Activated CD8-positive, alpha-beta T cell treated with anti-CD3 and anti-CD28 coated beads for 36 hours (primary cell): ENCODE measurements around the gene ASB3. TPM values are rescaled to one million over a fixed set of nuclear protein-coding genes. Genes with fewer than 3 reads are reported as not detected.
"Not testable (repeated sequence)": the region's sequence is repeated elsewhere in the genome, so short reads cannot be mapped to it uniquely, and the experiment has no call there.

Source experiments
- ATAC-seq: fragments of 200-7000 bp; cut with Tn5 transposase; one replicate; pipeline ENCODE4 v1.10.0; 2021; ENCODE audit warnings: mild to moderate bottlenecking, moderate library complexity
- CTCF ChIA-PET: fragments of 350-600 bp; sonication (Branson Sonifier 250); formaldehyde crosslinking; loops from one replicate; lab custom pipeline; 2021; ENCODE audit warnings: antibody characterized with exemption; lab: Charles Lee
- POLR2A ChIA-PET: fragments of 350-600 bp; sonication (Branson Sonifier 250); formaldehyde crosslinking; loops from one replicate; lab custom pipeline; 2021; ENCODE audit warnings: antibody characterized with exemption; lab: Charles Lee
- DNase-seq: peaks from one replicate; pipeline ENCODE4 v3.0.0-alpha.2; 2020
- H3K27ac Mint-ChIP-seq: one replicate; pipeline ENCODE4 v1.8.0; 2021; ENCODE audit warnings: mild to moderate bottlenecking, mixed read lengths
- H3K27me3 Mint-ChIP-seq: one replicate; pipeline ENCODE4 v1.8.0; 2021; ENCODE audit warnings: mixed read lengths
- H3K36me3 Mint-ChIP-seq: one replicate; pipeline ENCODE4 v1.8.0; 2021; ENCODE audit warnings: low read depth, mixed read lengths
- H3K4me1 Mint-ChIP-seq: one replicate; pipeline ENCODE4 v1.8.0; 2021; ENCODE audit warnings: low read depth, mixed read lengths
- H3K4me3 Mint-ChIP-seq: one replicate; pipeline ENCODE4 v1.8.0; 2021; ENCODE audit warnings: mild to moderate bottlenecking, moderate library complexity, mixed read lengths
- H3K9me3 Mint-ChIP-seq: one replicate; pipeline ENCODE4 v1.8.0; 2021; ENCODE audit warnings: mixed read lengths
- intact Hi-C: fragments of 100-400 bp; cut with micrococcal nuclease; formaldehyde crosslinking; loops from one replicate; pipeline ENCODE4 v1.10.0; 2022
- total RNA-seq, 2 experiments: library from RNA; stranded (reverse); gene quantifications; one replicate each; pipeline ENCODE4 v1.2.3, GENCODE V29; 2021
- TF ChIP-seq, protein P1 (sequence below): fragments of 200-600 bp; IDR thresholded peaks from one replicate; pipeline ENCODE4 v1.8.0; 2022; ENCODE audit warnings: antibody characterized with exemption, mild to moderate bottlenecking

ASB3 gene
- total RNA-seq, 2 experiments from 2014 or later = 22.9 to 25.3 TPM

- ChIA-PET CTCF (no interaction called here), POLR2A (no interaction called here)
- Mint-ChIP-seq H3K27me3 (no peaks in the 10 kb centered on the region), H3K4me3 (no peak overlapping the region), H3K9me3 (peaks cover 4% of the 10 kb centered on the region), H3K27ac (no peak overlapping the region), H3K4me1 (peaks cover 2% of the 10 kb centered on the region), H3K36me3 (peaks cover 27% of the 10 kb centered on the region)
- TF ChIP-seq, protein P1, sequence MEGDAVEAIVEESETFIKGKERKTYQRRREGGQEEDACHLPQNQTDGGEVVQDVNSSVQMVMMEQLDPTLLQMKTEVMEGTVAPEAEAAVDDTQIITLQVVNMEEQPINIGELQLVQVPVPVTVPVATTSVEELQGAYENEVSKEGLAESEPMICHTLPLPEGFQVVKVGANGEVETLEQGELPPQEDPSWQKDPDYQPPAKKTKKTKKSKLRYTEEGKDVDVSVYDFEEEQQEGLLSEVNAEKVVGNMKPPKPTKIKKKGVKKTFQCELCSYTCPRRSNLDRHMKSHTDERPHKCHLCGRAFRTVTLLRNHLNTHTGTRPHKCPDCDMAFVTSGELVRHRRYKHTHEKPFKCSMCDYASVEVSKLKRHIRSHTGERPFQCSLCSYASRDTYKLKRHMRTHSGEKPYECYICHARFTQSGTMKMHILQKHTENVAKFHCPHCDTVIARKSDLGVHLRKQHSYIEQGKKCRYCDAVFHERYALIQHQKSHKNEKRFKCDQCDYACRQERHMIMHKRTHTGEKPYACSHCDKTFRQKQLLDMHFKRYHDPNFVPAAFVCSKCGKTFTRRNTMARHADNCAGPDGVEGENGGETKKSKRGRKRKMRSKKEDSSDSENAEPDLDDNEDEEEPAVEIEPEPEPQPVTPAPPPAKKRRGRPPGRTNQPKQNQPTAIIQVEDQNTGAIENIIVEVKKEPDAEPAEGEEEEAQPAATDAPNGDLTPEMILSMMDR = no peak
- ATAC-seq = no peak
- no peak for DNase-seq
- intact Hi-C loops = no loop called here
Observed at GRCh38 chr2:53727921-53728320, 58.8 kb downstream of the ASB3 start.

- peaks cover 15% of the 10 kb centered on the region for H3K4me1 Mint-ChIP-seq
- ChIA-PET POLR2A (no interaction called here), CTCF (interaction anchor here (1.2 kb wide), 1 partner anchor 15 kb away, joined by 3 read pairs; no protein-coding TSS in a partner anchor)
- H3K27me3 Mint-ChIP-seq = no peaks in the 10 kb centered on the region
- intact Hi-C loops = no loop called here
- peaks cover 4% of the 10 kb centered on the region for H3K9me3 Mint-ChIP-seq
- H3K36me3 Mint-ChIP-seq = peaks cover 27% of the 10 kb centered on the region
- no peak for DNase-seq
- no peak overlapping the region for H3K4me3 Mint-ChIP-seq
- no peak overlapping the region for H3K27ac Mint-ChIP-seq
- ATAC-seq = no peak
- TF ChIP-seq, protein P1 = no peak
Observed at GRCh38 chr2:53725662-53726061, 61.1 kb downstream of the ASB3 start.

GRCh38 chr2:53724536-53724935, 62.2 kb downstream of the ASB3 start:
- H3K27me3 Mint-ChIP-seq = no peaks in the 10 kb centered on the region
- peaks cover 24% of the 10 kb centered on the region for H3K36me3 Mint-ChIP-seq

GRCh38 chr2:53720944-53721343, 65.8 kb downstream of the ASB3 start:
- CTCF ChIA-PET, H3K4me3 Mint-ChIP-seq, intact Hi-C loops, H3K27ac Mint-ChIP-seq, POLR2A ChIA-PET, ATAC-seq, H3K9me3 Mint-ChIP-seq, H3K27me3 Mint-ChIP-seq, DNase-seq: not testable (repeated sequence)
- Mint-ChIP-seq H3K36me3 (peaks cover 23% of the 10 kb centered on the region), H3K4me1 (peaks cover 15% of the 10 kb centered on the region)

More at GRCh38 chr2:53724536-53724935, 62.2 kb downstream of the ASB3 start:
- ATAC-seq (no peak), DNase-seq (no peak)
- no peak overlapping the region for H3K4me3 Mint-ChIP-seq
- H3K4me1 Mint-ChIP-seq = peaks cover 15% of the 10 kb centered on the region
- intact Hi-C loops = no loop called here
- ChIA-PET POLR2A (no interaction called here), CTCF (no interaction called here)
- H3K27ac Mint-ChIP-seq = no peak overlapping the region
- TF ChIP-seq, protein P1 = no peak
- peaks cover 5% of the 10 kb centered on the region for H3K9me3 Mint-ChIP-seq

GRCh38 chr2:53715568-53715967, 71.2 kb downstream of the ASB3 start:
- ChIA-PET POLR2A (no interaction called here), CTCF (no interaction called here)
- intact Hi-C loops = no loop called here

More at GRCh38 chr2:53715568-53715967, 71.2 kb downstream of the ASB3 start:
- DNase-seq (no peak), ATAC-seq (no peak)
- H3K9me3 Mint-ChIP-seq = peaks cover 2% of the 10 kb centered on the region
- H3K27me3 Mint-ChIP-seq = no peaks in the 10 kb centered on the region
- H3K36me3 Mint-ChIP-seq = peaks cover 29% of the 10 kb centered on the region
- H3K4me3 Mint-ChIP-seq = no peak overlapping the region
- no peaks in the 10 kb centered on the region for H3K4me1 Mint-ChIP-seq
- no peak overlapping the region for H3K27ac Mint-ChIP-seq
- TF ChIP-seq, protein P1 = peak; percentile 51
